Body of pancreas (tissue), 4 donors: ENCODE measurements around the gene ALDH1A2.

Experiments used
- POLR2A ChIP-seq, 3 donors: fragments of 450-650 bp; IDR thresholded peaks; one replicate each; pipeline ENCODE4 v1.6.1; 2016; ENCODE audit warnings: antibody characterized with exemption in 3 of 3, mild to moderate bottlenecking in 2 of 3
- TF ChIP-seq, protein P1 (sequence below), 7 experiments: fragments of 450-650 bp in 4 of 7; fragments of 200-600 bp in 3 of 7; sonication (generic) in 3 of 7; IDR thresholded peaks; one replicate each; pipeline ENCODE4 v1.5.1; 2016 to 2019; ENCODE audit warnings: antibody characterized with exemption in 7 of 7

DNA sequence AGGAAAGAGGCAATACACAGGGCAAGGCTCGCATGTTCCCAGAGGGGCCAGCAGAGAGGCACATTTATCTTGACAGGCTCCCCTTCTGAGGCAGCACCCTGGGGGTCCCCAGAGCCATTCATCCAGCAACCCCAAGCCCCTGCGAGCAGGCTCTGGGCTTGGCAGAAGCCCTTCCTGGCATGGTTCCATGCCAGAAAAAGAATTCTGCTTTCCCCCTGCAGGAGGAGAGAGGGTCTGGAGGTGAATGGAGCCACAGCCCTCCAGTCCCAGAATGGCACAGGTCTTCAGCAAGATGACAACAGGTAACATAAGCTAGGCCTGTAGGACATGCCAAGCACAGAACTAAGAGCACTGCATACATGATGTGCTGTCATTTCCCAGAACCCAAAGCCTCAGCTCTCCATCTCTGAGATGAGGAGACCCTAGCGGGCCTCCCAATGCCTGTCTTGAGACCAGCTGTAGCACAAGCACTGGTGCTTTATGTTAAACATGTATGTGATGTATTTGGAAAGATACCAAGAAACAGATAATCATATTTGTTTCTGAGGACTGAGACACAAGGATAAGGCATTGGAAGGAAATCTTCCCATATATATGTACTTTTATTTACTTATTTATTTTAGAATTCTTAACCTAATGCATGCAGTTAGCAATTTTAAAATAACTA, 121.6 kb downstream of the ALDH1A2 start:
- TF ChIP-seq, protein P1, sequence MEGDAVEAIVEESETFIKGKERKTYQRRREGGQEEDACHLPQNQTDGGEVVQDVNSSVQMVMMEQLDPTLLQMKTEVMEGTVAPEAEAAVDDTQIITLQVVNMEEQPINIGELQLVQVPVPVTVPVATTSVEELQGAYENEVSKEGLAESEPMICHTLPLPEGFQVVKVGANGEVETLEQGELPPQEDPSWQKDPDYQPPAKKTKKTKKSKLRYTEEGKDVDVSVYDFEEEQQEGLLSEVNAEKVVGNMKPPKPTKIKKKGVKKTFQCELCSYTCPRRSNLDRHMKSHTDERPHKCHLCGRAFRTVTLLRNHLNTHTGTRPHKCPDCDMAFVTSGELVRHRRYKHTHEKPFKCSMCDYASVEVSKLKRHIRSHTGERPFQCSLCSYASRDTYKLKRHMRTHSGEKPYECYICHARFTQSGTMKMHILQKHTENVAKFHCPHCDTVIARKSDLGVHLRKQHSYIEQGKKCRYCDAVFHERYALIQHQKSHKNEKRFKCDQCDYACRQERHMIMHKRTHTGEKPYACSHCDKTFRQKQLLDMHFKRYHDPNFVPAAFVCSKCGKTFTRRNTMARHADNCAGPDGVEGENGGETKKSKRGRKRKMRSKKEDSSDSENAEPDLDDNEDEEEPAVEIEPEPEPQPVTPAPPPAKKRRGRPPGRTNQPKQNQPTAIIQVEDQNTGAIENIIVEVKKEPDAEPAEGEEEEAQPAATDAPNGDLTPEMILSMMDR (IDR thresholded peaks at IDR 0.05), result no peak
- TF ChIP-seq POLR2A (IDR thresholded peaks at IDR 0.05), result no peak
